HK-2 (cell line): ENCODE results near the gene EPS8L1.

Experiments used
- DNase-seq: peaks from one replicate; pipeline ENCODE4 v3.0.0-alpha.2; 2018; ENCODE audit not compliant: unreplicated experiment

Gene EPS8L1

GRCh38 chr19:55115446-55116065 lies 39.9 kb downstream of the EPS8L1 start:
- no peak for DNase-seq

- DNase-seq = peak; percentile 43
Measured at GRCh38 chr19:55116232-55116858, 40.7 kb downstream of the EPS8L1 start.

- peak; percentile 38 for DNase-seq
Measured at GRCh38 chr19:55116859-55117662, 41.4 kb downstream of the EPS8L1 start, which contains the start of gene PPP1R12C. Gene PPP1R12C, minus strand, starts transcription at chr19:55117637. Its CDS starts 94 bp downstream, at chr19:55117543.

GRCh38 chr19:55117663-55118391 lies 42.2 kb downstream of the EPS8L1 start:
- peak; percentile 99 for DNase-seq

- DNase-seq = no peak
Measured at GRCh38 chr19:55118401-55118991, 42.8 kb downstream of the EPS8L1 start.

GRCh38 chr19:55119053-55119452 lies 43.4 kb downstream of the EPS8L1 start:
- no peak for DNase-seq

GRCh38 chr19:55131421-55131820 lies 55.8 kb downstream of the EPS8L1 start:
- DNase-seq = no peak

- DNase-seq = no peak
Measured at GRCh38 chr19:55132453-55133129, 56.9 kb downstream of the EPS8L1 start.

- no peak for DNase-seq
Measured at GRCh38 chr19:55133639-55134444, 58.2 kb downstream of the EPS8L1 start.

- DNase-seq = no peak
Measured at GRCh38 chr19:55134736-55135135, 59.1 kb downstream of the EPS8L1 start.

GRCh38 chr19:55136399-55137102 lies 60.9 kb downstream of the EPS8L1 start:
- no peak for DNase-seq
